DOHH2 (cell line): ENCODE data around the gene LTB.
"Not testable (repeated sequence)": the region's sequence is repeated elsewhere in the genome, so short reads cannot be mapped to it uniquely, and the experiment has no call there.

Experiments
- H3F3A ChIP-seq: fragments of 200-600 bp; sonication (generic), shearing (Covaris generic); 2 replicates; pipeline ENCODE4 v1.6.0; 2016; ENCODE audit warnings: antibody characterized with exemption, mild to moderate bottlenecking; ENCODE audit not compliant: control insufficient read depth, insufficient read depth
- H3K27ac ChIP-seq: fragments of 200-600 bp; sonication (generic); 2 replicates; pipeline ENCODE4 v1.5.1; 2014; ENCODE audit warnings: low read depth, mild to moderate bottlenecking, low read length, moderate library complexity
- H3K27me3 ChIP-seq: fragments of 200-600 bp; sonication (generic); 2 replicates; pipeline ENCODE4 v1.6.1; 2014; ENCODE audit warnings: mild to moderate bottlenecking, low read length, mixed read lengths; ENCODE audit not compliant: control insufficient read depth
- H3K36me3 ChIP-seq: fragments of 200-600 bp; sonication (generic); 2 replicates; pipeline ENCODE4 v1.6.1; 2014; ENCODE audit warnings: mild to moderate bottlenecking, low read length, moderate library complexity, mixed read lengths; ENCODE audit not compliant: control insufficient read depth
- H3K4me1 ChIP-seq: fragments of 200-600 bp; sonication (generic); 2 replicates; pipeline ENCODE4 v1.6.1; 2014; ENCODE audit warnings: mild to moderate bottlenecking, low read length, mixed read lengths; ENCODE audit not compliant: control insufficient read depth
- H3K4me2 ChIP-seq: fragments of 200-600 bp; sonication (generic); 2 replicates; pipeline ENCODE4 v1.6.0; 2014; ENCODE audit warnings: mild to moderate bottlenecking, low read length, moderate library complexity
- H3K4me3 ChIP-seq: fragments of 200-600 bp; sonication (generic); 2 replicates; pipeline ENCODE4 v1.5.1; 2014; ENCODE audit warnings: mild to moderate bottlenecking, low read length, mixed read lengths
- H3K79me2 ChIP-seq: fragments of 200-600 bp; sonication (generic); 2 replicates; pipeline ENCODE4 v1.6.1; 2014; ENCODE audit warnings: mild to moderate bottlenecking, low read length, mixed read lengths; ENCODE audit not compliant: control insufficient read depth
- H3K9me2 ChIP-seq: fragments of 200-600 bp; sonication (generic); replicated peaks from 2 replicates; pipeline ENCODE4 v1.6.1; 2014; ENCODE audit warnings: mild to moderate bottlenecking, low read length, mixed read lengths; ENCODE audit not compliant: control insufficient read depth
- H3K9me3 ChIP-seq: fragments of 200-600 bp; sonication (generic); 2 replicates; pipeline ENCODE4 v1.6.1; 2014; ENCODE audit warnings: antibody characterized with exemption, low read length, mixed read lengths; ENCODE audit not compliant: control insufficient read depth, insufficient read depth
- H4K20me1 ChIP-seq: fragments of 200-600 bp; sonication (generic); 2 replicates; pipeline ENCODE4 v1.6.0; 2014; ENCODE audit warnings: low read depth, mild to moderate bottlenecking, antibody characterized with exemption, low read length, moderate library complexity; ENCODE audit not compliant: control insufficient read depth, insufficient read depth
- EZH2phosphoT487 ChIP-seq: fragments of 200-600 bp; sonication (generic); IDR thresholded peaks from 2 replicates; pipeline ENCODE4 v1.6.1; 2017; ENCODE audit warnings: borderline replicate concordance, mild to moderate bottlenecking, antibody characterized with exemption, low read length, moderate library complexity, mixed read lengths
- TF ChIP-seq, protein P1 (sequence below): fragments of 200-600 bp; sonication (generic); IDR thresholded peaks from one replicate; pipeline ENCODE4 v1.5.1; 2014; ENCODE audit warnings: antibody characterized with exemption, mild to moderate bottlenecking, low read depth, low read length; ENCODE audit not compliant: poor library complexity, severe bottlenecking

The LTB gene

DNA sequence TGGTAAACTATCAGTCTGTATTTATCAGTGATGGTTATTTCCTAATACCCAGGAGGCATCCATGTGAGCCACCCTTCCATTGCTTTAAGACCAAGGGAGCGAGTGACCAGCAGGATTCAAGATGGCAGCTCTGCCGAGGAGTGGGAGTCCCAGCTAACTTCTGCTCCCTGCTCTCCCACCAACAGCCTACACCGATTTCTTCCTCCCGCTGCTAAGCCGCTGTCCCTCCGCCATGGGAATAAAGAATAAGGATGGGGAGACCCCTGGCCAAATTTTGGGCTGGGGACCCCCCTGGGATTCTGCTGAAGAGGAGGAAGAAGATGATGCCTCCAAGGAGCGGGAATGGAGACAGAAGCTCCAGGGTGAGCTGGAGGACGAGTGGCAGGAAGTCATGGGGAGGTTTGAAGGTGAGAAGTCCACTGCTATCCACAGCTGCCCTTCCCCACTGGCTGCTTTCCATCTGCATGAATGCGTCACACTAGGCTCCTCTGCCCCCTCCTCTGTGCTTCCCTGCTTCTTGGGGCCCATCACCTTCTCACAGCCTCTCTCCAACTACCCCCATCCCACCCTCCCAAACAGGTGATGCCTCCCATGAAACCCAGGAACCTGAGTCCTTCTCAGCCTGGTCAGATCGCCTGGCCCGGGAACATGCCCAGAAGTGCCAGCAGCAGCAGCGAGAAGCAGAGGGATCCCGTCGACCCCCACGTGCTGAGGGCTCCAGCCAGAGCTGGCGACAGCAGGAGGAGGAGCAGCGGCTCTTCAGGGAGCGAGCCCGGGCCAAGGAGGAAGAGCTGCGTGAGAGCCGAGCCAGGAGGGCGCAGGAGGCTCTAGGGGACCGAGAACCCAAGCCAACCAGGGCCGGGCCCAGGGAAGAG is 24.5 kb downstream of the LTB start:
- Histone ChIP-seq H3K36me3 (peaks cover 30% of the 10 kb centered on the region), H3K9me3 (no peaks in the 10 kb centered on the region), H3F3A (peaks cover 22% of the 10 kb centered on the region), H3K4me2 (peak overlapping the region; percentile 79), H3K27me3 (peaks cover 5% of the 10 kb centered on the region; the same call in 1 of the 2 replicates), H3K27ac (peak overlapping the region; percentile 85), H4K20me1 (no peaks in the 10 kb centered on the region), H3K4me1 (peaks cover 67% of the 10 kb centered on the region), H3K9me2 (no peaks in the 10 kb centered on the region), H3K4me3 (peak overlapping the region; percentile 64), H3K79me2 (no peaks in the 10 kb centered on the region)
- TF ChIP-seq, protein P1, sequence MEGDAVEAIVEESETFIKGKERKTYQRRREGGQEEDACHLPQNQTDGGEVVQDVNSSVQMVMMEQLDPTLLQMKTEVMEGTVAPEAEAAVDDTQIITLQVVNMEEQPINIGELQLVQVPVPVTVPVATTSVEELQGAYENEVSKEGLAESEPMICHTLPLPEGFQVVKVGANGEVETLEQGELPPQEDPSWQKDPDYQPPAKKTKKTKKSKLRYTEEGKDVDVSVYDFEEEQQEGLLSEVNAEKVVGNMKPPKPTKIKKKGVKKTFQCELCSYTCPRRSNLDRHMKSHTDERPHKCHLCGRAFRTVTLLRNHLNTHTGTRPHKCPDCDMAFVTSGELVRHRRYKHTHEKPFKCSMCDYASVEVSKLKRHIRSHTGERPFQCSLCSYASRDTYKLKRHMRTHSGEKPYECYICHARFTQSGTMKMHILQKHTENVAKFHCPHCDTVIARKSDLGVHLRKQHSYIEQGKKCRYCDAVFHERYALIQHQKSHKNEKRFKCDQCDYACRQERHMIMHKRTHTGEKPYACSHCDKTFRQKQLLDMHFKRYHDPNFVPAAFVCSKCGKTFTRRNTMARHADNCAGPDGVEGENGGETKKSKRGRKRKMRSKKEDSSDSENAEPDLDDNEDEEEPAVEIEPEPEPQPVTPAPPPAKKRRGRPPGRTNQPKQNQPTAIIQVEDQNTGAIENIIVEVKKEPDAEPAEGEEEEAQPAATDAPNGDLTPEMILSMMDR: no peak
- no peak for TF ChIP-seq EZH2phosphoT487

DNA sequence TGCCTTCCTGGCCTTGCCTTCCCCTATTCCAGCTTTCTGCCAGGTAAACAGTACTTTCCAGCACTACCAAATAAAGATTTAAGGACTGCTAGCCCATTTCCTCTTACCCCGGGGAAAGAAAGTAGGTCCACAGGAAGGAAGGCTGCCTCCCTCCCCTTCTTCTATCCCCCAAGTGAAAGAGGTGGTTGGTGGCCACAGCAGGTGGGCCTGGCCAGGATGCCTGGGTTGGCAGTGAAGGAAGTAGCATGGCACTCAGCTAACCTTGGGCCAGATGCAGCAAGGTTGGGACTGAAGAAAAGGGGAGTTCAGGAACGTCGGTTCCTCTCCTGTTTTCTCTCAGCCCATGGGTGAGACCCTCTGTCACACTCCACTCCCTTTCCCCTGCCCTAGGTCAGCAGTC is 25.9 kb downstream of the LTB start:
- TF ChIP-seq, protein P1: no peak
- TF ChIP-seq EZH2phosphoT487: no peak
- Histone ChIP-seq H4K20me1 (no peaks in the 10 kb centered on the region), H3K27me3 (no peaks in the 10 kb centered on the region), H3K4me2 (no peak overlapping the region), H3K79me2 (no peaks in the 10 kb centered on the region), H3K36me3 (peaks cover 30% of the 10 kb centered on the region), H3K27ac (no peak overlapping the region), H3F3A (peaks cover 22% of the 10 kb centered on the region), H3K4me3 (no peak overlapping the region), H3K9me2 (no peaks in the 10 kb centered on the region), H3K4me1 (peaks cover 57% of the 10 kb centered on the region), H3K9me3 (no peaks in the 10 kb centered on the region)

DNA sequence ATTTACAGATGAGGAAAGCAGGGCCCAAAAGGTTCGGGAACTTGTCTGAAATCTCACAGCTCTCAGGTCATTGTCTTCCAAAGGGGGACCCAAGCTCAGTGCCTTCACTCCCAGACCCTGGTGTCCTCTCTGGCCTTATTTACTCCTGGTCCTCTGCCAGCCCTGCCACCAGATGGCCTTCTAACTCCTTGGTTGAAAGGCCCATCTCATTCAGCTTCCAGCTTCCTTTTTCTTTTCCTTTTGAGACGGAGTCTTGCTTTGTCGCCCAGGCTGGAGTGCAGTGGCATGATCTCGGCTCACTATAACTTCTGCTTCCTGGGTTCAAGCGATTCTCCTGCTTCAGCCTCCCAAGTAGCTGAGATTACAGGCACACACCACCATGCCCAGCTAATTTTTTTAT is 30.9 kb downstream of the LTB start:
- H3K9me2 ChIP-seq, H3K4me3 ChIP-seq, H3K79me2 ChIP-seq, H3K4me2 ChIP-seq, H4K20me1 ChIP-seq, H3K27me3 ChIP-seq, H3K9me3 ChIP-seq, H3K27ac ChIP-seq: not testable (repeated sequence)
- TF ChIP-seq, protein P1: peak; percentile 64
- peaks cover 49% of the 10 kb centered on the region for H3K4me1 ChIP-seq
- H3K36me3 ChIP-seq: peaks cover 18% of the 10 kb centered on the region
- H3F3A ChIP-seq: peaks cover 18% of the 10 kb centered on the region
